Upper lobe of left lung (tissue), 4 donors: ENCODE results near the gene LRRC15.

ENCODE experiments used
- CTCF ChIP-seq, 6 experiments: fragments of 450-650 bp in 4 of 6; fragments of 200-600 bp in 2 of 6; sonication (generic) in 2 of 6; IDR thresholded peaks; one replicate each; pipeline ENCODE4 v1.5.1; 2016 to 2019; ENCODE audit warnings: antibody characterized with exemption in 6 of 6
- POLR2A ChIP-seq, 4 donors: fragments of 450-650 bp; IDR thresholded peaks; one replicate each; pipeline ENCODE4 v1.5.1; 2016 to 2017; ENCODE audit warnings: antibody characterized with exemption in 4 of 4, mild to moderate bottlenecking in 2 of 4

- TF ChIP-seq POLR2A (IDR thresholded peaks at IDR 0.05) (no peak), CTCF (IDR thresholded peaks at IDR 0.05) (no peak)
These were observed 46.8 kb downstream of the LRRC15 start for GRCh38 chr3:194322678-194323211.
